Measurements from ENCODE around the gene TBC1D3. TPM values are rescaled to one million over a fixed set of nuclear protein-coding genes. Genes with fewer than 3 reads are reported as not detected.
"Not testable (repeated sequence)": the region's sequence is repeated elsewhere in the genome, so short reads cannot be mapped to it uniquely, and the experiment has no call there.

The TBC1D3 gene
- not detected in 2 replicates for total RNA-seq (2014; rRNA removed; shearing (Covaris generic))

DNA sequence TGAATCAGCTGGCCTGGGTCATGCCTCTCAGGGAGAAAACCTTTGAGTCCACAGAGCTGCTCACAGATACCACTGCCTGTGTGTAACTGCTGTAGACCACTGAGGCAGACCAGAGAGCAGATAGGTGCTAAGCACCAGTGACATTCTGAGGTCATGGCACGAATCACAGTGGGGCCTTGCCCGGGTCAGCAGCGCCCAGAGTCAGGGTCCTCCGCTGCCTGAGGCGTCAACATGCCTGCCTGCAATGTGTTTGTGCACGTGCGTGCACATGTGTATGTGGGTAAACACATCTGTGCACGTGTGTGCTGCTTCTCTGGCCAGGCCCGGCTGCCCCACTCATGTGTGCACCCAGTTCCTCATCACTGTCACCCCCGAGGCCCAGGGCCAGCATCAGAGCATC lies at the start of gene TBC1D3:
TBC1D3 (minus strand) TSS at position 101 of the 400 bp plus-strand sequence. CDS start 1,526 bp downstream, outside the sequence.
- not testable (repeated sequence) for H3K4me3 ChIP-seq; H3K36me3 ChIP-seq; DNase-seq (ENCODE audit: low read depth in 1 of 2, low spot score in 2 of 2); H3K27me3 ChIP-seq (replicated peaks); H3K9me3 ChIP-seq (replicated peaks); H3K4me1 ChIP-seq (replicated peaks); H3K27ac ChIP-seq

DNA sequence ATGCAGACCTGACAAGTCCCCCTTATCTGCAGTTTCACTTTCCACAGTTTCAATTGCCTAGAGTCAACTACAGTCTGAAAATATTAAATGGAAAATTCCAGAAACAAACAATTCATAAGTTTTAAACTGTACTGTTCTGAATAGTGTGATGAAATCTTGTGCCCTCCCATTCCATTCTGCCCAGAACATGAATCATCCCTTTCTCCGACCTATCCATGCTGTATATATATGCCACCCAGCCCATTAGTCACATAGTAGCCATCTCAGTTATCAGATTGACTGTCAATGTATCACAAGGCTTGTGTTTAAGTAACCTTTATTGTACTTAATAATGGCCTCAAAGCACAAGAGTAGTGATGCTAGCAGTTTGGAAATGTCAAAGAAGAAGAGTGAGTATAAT lies 40.4 kb upstream of the TBC1D3 start:
- not testable (repeated sequence) for H3K4me1 ChIP-seq (replicated peaks); H3K27me3 ChIP-seq (replicated peaks); H3K36me3 ChIP-seq; DNase-seq (ENCODE audit: low read depth in 1 of 2, low spot score in 2 of 2); H3K9me3 ChIP-seq (replicated peaks); H3K27ac ChIP-seq; H3K4me3 ChIP-seq

- not testable (repeated sequence) for H3K27me3 ChIP-seq (replicated peaks); H3K4me3 ChIP-seq; H3K4me1 ChIP-seq (replicated peaks); DNase-seq (ENCODE audit: low read depth in 1 of 2, low spot score in 2 of 2); H3K9me3 ChIP-seq (replicated peaks); H3K36me3 ChIP-seq; H3K27ac ChIP-seq
Observed at GRCh38 chr17:38225844-38226495, 33.6 kb upstream of the TBC1D3 start.

GRCh38 chr17:38220867-38221266 lies 28.5 kb upstream of the TBC1D3 start:
- H3K27me3 ChIP-seq (replicated peaks); H3K4me1 ChIP-seq (replicated peaks); H3K9me3 ChIP-seq (replicated peaks); H3K36me3 ChIP-seq; H3K27ac ChIP-seq; H3K4me3 ChIP-seq; DNase-seq (ENCODE audit: low read depth in 1 of 2, low spot score in 2 of 2): not testable (repeated sequence)

DNA sequence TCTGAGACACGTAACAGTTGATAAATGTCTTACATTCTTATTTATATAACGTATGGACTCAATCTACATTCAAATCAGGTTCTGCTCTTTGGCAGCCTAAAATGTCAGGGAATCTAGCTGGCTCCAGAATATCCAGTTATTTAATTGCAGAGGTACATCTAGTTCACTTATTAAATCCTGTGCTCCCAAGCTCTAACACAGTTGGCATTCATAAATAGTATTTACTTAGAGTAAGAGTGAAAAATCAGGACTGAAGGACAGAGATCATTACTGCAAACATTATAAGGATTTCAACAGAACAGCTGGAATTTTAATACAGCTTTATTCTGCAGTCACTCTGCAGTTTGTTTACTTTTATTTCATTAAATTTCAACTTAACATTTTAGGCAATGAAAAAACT lies 7.9 kb upstream of the TBC1D3 start:
- not testable (repeated sequence) for H3K27ac ChIP-seq; DNase-seq (ENCODE audit: low read depth in 1 of 2, low spot score in 2 of 2); H3K27me3 ChIP-seq (replicated peaks); H3K36me3 ChIP-seq; H3K4me1 ChIP-seq (replicated peaks); H3K4me3 ChIP-seq; H3K9me3 ChIP-seq (replicated peaks)

GRCh38 chr17:38134860-38135259 lies 57.5 kb downstream of the TBC1D3 start:
- not testable (repeated sequence) for H3K27ac ChIP-seq; H3K36me3 ChIP-seq; H3K4me1 ChIP-seq (replicated peaks); H3K9me3 ChIP-seq (replicated peaks); H3K4me3 ChIP-seq; H3K27me3 ChIP-seq (replicated peaks)
- peak in 1 of 2 experiments; percentile 34 for DNase-seq (ENCODE audit: low read depth in 1 of 2, low spot score in 2 of 2)

Other genes with a start within 250 kb of the TBC1D3 start
- not detected in 2 replicates for gene TBC1D3L, start 203.5 kb downstream of the TBC1D3 start, total RNA-seq (2014; rRNA removed; shearing (Covaris generic))
- 1.8 TPM in 1 of 2 replicates, not detected in the other for gene TBC1D3D, start 188.6 kb downstream of the TBC1D3 start, total RNA-seq (2014; rRNA removed; shearing (Covaris generic))
- gene TBC1D3C, start 123.9 kb downstream of the TBC1D3 start, total RNA-seq (2014; rRNA removed; shearing (Covaris generic)), result 0.13 TPM in 1 of 2 replicates, not detected in the other
- gene TBC1D3E, start 64.6 kb downstream of the TBC1D3 start, total RNA-seq (2014; rRNA removed; shearing (Covaris generic)), result 0.13 TPM in 1 of 2 replicates, not detected in the other
- 34.6 and 40.4 TPM in 2 replicates for gene MRPL45, start 104.6 kb upstream of the TBC1D3 start, total RNA-seq (2014; rRNA removed; shearing (Covaris generic))
- gene GPR179, start 151.4 kb upstream of the TBC1D3 start, total RNA-seq (2014; rRNA removed; shearing (Covaris generic)), result 0.05 TPM in 1 of 2 replicates, not detected in the other
- gene SOCS7, start 159.3 kb upstream of the TBC1D3 start, total RNA-seq (2014; rRNA removed; shearing (Covaris generic)), result 10.8 and 14.2 TPM in 2 replicates
- gene ARHGAP23, start 235.9 kb upstream of the TBC1D3 start, total RNA-seq (2014; rRNA removed; shearing (Covaris generic)), result 24.9 and 56.4 TPM in 2 replicates